Fibroblast of pulmonary artery (primary cell): ENCODE data around the gene EIF3B.

ENCODE experiments used
- DNase-seq: peaks from one replicate; pipeline ENCODE4 v3.0.0-alpha.2; 2010; ENCODE audit warnings: low read depth
- H3K4me3 ChIP-seq: replicated peaks from 2 replicates; pipeline ENCODE4 v1.5.1; 2011; ENCODE audit warnings: low read depth, mild to moderate bottlenecking, control low read depth, low read length, moderate library complexity
- TF ChIP-seq, protein P1 (sequence below): IDR thresholded peaks from 2 replicates; pipeline ENCODE4 v1.5.1; 2011; ENCODE audit warnings: mild to moderate bottlenecking, control low read depth, low read length, inconsistent platforms; ENCODE audit errors: missing control alignments

The EIF3B gene

DNA sequence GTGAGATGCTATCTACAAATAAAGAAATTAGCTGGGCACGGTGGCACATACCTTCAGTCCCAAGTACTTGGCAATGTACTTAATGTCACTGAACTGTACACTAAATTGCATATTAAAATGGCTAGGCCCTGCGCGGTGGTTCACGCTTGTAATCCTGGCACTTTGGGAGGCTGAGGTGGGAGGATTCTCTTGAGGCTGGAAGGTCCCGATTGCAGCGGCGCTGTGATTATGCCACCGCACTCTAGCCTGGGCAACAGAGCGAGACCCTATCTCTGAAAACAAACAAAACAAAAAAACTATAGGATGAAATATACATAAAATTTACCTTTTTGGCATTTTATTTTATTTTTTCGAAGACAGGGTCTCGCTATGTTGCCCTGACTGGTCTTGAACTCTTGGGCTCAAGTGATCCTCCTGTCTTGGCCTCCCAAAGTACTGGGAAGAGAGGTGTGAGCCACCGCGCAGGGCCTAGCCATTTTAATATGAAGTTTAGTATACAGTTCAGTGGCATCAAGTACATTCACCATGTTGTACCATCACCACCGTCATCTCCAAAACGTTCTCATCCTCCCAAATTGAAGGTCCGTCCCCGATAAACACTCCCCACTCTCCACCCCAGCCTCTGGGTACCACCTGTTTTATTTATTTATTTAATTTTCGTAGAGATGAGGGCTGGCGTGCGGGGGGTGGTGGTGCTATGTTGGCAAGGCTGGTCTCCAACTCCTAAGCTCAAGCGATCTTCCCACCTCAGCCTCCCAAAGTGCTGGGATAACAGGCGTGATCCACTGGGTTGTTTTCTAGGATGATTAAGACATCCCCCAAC is 1.3 kb upstream of the EIF3B start:
- TF ChIP-seq, protein P1, sequence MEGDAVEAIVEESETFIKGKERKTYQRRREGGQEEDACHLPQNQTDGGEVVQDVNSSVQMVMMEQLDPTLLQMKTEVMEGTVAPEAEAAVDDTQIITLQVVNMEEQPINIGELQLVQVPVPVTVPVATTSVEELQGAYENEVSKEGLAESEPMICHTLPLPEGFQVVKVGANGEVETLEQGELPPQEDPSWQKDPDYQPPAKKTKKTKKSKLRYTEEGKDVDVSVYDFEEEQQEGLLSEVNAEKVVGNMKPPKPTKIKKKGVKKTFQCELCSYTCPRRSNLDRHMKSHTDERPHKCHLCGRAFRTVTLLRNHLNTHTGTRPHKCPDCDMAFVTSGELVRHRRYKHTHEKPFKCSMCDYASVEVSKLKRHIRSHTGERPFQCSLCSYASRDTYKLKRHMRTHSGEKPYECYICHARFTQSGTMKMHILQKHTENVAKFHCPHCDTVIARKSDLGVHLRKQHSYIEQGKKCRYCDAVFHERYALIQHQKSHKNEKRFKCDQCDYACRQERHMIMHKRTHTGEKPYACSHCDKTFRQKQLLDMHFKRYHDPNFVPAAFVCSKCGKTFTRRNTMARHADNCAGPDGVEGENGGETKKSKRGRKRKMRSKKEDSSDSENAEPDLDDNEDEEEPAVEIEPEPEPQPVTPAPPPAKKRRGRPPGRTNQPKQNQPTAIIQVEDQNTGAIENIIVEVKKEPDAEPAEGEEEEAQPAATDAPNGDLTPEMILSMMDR, result no peak
- no peak for DNase-seq
- H3K4me3 ChIP-seq, result peak overlapping the region; percentile 93

DNA sequence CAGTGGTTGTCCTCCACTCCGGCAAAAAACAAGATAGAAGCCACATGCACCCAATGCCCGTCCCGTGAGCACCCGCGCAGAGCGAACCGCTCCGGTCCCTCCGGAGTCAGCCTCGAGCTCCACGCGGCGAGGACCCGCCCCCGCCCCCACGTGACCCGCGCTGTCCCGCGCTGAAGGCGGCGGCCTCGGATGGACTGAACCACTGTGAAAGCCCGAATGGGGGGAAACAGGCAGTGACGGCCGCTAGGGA is 766 bp upstream of the EIF3B start:
- peak; percentile 91 for DNase-seq
- TF ChIP-seq, protein P1, result no peak
- peak overlapping the region; percentile 93 for H3K4me3 ChIP-seq

- TF ChIP-seq, protein P1, result no peak
- DNase-seq, result no peak
- H3K4me3 ChIP-seq, result peak overlapping the region; percentile 93
Observed at GRCh38 chr7:2354939-2355704, 495 bp downstream of the EIF3B start.

DNA sequence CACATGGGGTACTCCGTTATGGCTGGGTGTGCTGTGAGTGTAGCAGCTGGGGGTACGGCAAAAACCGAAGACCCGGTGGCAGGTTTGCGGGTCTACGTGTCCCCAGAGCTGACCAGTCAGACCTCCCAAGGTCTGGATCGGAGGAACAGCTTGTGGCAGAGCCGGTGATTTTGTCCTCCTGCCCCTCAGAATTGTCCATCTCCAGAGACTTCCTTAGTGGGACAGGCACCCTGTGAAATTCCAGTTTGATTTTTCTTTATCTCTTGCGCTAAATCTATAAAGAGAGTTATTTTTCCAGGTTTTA is 1.0 kb downstream of the EIF3B start:
- H3K4me3 ChIP-seq, result peak overlapping the region; percentile 93
- TF ChIP-seq, protein P1, result no peak
- no peak for DNase-seq

- DNase-seq, result no peak
- TF ChIP-seq, protein P1, result no peak
- no peak overlapping the region for H3K4me3 ChIP-seq
Observed at GRCh38 chr7:2357165-2357564, 2.5 kb downstream of the EIF3B start.

GRCh38 chr7:2357571-2357970 is 2.9 kb downstream of the EIF3B start:
- no peak overlapping the region for H3K4me3 ChIP-seq
- no peak for DNase-seq
- TF ChIP-seq, protein P1, result no peak
